Cardiac fibroblast (primary cell): ENCODE data around the gene BARHL1.

Experiments
- DNase-seq, 2 donors: peaks; one replicate each; pipeline versions ENCODE4 v3.0.0 to v3.0.0-alpha.2; 2010; ENCODE audit warnings: low read depth in 2 of 2
- H3K4me3 ChIP-seq, 2 donors: replicated peaks in 1 of 2; 1 replicate in 1 of 2; 2 replicates in 1 of 2; pipeline ENCODE4 v1.5.1; 2011; ENCODE audit warnings: low read depth in 2 of 2, low read length in 2 of 2, mild to moderate bottlenecking in 2 of 2, moderate library complexity in 1 of 2
- TF ChIP-seq, protein P1 (sequence below): IDR thresholded peaks from one replicate; pipeline ENCODE4 v1.5.1; 2011; ENCODE audit warnings: low read depth, mild to moderate bottlenecking, low read length, inconsistent platforms

BARHL1 gene

DNA sequence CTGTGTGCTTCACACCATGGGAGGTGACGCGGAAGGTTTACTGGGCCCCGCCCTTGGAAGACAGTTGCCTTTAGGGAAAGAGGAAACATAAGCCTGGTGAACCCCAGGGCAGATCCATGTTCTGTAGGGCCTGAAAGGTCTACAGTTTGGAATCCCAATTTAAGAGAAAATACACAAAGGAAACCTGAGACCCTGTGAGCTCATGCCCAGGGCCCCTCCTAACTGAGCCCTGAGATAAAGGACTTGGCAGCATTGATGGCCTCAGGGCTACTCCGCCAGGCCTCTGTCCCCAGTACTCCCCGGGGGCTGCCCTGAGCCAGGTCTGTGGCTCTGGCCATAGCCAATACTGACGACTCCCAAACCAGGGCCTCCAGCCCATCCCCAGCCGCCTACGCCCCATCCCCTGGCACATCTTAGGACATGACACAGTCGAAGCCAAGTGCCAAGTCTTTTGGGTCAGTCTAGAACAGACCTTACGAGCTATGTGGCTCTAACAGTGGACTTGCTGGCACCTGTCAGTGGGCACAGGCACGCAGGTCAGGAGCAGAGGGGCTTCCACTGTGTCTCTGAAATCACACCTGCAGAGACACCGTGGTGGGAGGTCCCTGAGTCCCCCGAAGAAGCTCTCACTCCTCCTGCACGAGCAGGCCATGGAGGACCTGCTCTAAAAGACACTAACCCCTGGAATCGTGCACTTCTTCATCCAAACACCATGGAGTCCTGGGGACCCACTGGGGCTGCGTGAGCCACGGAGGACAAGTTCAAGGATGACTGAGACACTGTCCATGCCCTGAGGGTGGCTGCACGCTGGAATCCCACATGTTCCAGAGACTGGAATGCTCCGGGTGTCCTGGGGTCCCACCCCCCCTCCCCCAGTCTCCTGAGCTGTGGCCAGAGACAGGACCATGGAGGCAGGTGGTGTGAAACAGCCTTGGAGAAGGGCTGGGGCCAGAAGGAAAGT lies 40.3 kb upstream of the BARHL1 start:
- no peak overlapping the region for H3K4me3 ChIP-seq
- DNase-seq: no peak
- TF ChIP-seq, protein P1, sequence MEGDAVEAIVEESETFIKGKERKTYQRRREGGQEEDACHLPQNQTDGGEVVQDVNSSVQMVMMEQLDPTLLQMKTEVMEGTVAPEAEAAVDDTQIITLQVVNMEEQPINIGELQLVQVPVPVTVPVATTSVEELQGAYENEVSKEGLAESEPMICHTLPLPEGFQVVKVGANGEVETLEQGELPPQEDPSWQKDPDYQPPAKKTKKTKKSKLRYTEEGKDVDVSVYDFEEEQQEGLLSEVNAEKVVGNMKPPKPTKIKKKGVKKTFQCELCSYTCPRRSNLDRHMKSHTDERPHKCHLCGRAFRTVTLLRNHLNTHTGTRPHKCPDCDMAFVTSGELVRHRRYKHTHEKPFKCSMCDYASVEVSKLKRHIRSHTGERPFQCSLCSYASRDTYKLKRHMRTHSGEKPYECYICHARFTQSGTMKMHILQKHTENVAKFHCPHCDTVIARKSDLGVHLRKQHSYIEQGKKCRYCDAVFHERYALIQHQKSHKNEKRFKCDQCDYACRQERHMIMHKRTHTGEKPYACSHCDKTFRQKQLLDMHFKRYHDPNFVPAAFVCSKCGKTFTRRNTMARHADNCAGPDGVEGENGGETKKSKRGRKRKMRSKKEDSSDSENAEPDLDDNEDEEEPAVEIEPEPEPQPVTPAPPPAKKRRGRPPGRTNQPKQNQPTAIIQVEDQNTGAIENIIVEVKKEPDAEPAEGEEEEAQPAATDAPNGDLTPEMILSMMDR: no peak

DNA sequence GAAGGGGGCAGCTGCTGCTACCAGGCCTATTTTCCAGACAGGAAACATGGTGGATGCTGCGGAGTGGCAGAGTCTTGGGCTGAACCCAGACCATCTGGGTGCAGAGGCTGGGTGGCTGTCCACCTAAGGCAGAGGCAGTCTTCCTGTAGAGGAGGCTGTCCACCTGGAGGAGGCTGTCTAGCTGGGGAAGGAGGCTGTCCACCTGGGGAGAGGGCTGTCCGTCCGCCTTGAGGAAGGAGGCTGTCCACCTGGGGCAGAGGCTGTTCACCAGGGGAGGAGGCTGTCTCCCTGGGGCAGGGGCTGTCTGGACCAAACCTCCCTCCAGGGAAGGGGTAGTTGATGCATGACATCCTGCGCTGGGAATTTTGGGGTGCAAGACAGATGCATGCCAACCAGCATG lies 39.2 kb upstream of the BARHL1 start:
- no peak overlapping the region for H3K4me3 ChIP-seq
- TF ChIP-seq, protein P1: no peak
- no peak for DNase-seq

DNA sequence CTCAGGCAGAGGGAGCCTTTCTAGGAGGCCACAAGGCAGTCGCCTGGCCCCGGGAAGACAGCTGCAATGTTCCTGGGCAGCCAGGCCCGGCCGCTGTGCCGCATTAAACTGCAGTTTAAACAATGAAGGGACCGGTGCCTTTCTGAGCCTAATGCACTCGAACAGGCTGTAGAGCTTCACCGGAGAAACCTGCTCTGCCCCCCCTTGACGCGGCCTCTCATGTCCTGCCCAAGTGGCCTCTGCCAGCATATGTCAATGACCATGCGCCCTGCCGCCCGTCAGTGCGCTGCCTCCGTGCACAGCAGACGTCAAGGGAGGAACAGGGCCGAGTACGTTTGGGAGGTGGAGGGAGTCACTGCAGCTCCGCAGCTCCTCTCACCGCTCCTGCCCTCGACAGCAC lies 38.4 kb upstream of the BARHL1 start:
- H3K4me3 ChIP-seq: no peak overlapping the region
- TF ChIP-seq, protein P1: no peak
- no peak for DNase-seq

DNA sequence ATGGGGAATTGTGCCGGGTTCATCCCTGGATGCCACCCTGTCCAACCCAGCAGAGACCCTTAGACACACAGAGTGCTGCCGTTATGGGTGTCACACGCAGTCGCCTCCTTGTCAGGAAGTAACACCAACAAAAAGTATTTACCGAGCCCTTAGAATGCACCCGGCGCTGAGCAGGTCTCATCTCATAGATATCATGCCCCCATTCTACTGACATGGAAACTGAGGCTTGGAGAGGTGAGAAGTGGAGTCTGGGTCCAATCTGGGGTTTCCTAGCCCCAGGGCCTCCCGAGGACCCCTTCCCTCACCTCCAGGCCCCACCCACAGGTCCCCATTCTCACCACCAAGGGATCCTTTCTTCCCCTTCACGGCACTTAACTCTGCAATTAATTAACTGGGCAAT lies 36.8 kb upstream of the BARHL1 start:
- TF ChIP-seq, protein P1: no peak
- no peak for DNase-seq
- H3K4me3 ChIP-seq: no peak overlapping the region

DNA sequence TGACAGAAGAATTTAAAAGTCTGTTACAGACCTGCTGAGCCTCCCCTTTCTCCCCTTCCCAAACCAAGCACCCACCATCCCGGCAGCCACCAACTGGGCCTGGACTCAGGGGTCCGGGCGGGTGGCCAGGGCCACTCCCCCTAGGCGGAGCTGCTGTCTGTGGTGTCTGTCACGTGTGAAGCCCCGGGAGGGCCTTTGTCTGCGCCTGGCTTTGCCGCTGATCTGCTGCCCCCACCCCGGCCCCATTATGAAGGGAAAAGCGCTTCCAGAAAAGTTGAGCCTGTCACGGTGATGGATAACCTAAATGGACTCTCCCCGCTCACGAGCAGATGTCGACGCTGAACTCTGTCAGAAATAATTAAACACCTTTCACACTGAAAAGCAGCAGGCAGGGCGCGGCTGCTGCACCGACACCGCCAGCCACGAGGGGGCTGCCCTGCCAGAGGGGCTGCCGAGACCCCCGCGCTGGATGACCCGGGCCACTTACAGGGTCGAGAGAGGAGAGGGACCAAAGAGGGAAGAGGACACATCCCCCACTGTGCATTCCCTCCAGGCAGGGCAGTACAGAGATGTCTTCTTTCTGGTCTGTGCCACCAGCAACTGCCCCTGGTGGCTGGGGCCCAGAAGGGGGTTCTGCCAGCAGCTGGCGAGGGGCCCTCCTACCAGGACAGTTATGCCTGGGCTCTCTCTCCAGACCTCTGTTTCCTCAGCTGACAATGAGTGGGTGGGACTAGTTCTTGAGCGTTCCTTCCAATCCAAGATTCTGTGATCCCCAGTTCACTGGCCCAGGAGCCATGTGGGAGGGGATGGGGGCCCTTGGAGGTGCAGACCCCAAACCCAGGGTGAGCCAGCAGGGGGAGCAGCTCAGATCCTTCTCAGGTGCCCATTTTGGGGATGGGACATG lies 36.0 kb upstream of the BARHL1 start:
- H3K4me3 ChIP-seq: peak overlapping the region in 1 of 2 donors; percentile 21
- TF ChIP-seq, protein P1: peak; percentile 29
- DNase-seq: peak; percentile 4 to 33

DNA sequence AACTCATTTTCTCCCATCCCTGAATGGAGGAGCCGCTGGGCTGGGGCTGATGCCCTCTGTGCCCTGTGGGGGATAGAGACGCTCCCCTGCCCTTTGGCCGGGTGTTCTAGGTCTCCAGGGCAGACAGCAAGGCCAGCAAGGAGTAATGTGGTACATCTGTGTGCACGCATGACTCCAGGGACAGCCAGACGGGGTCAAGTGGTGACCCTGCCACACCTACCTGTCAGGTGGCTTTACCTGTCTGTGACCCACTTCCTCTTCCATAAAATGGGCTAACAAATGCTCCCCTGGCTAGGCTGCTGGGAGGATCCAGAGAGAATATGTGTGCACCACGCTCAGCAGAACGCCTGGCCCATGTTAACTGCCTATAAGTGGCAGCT lies 35.4 kb upstream of the BARHL1 start:
- no peak overlapping the region for H3K4me3 ChIP-seq
- TF ChIP-seq, protein P1: no peak
- DNase-seq: no peak
